ENCODE measurements around the gene FAM83G. TPM values are rescaled to one million over a fixed set of nuclear protein-coding genes. Genes with fewer than 3 reads are reported as not detected.
A peak's percentile ranks its signal among the peaks of the same experiment; 100 is the strongest.
"Not testable (repeated sequence)": the region's sequence is repeated elsewhere in the genome, so short reads cannot be mapped to it uniquely, and the experiment has no call there.

The FAM83G gene
- total and polyA plus RNA-seq, 8 donors = 2.9 to 12.1 (median 3.6) TPM

DNA sequence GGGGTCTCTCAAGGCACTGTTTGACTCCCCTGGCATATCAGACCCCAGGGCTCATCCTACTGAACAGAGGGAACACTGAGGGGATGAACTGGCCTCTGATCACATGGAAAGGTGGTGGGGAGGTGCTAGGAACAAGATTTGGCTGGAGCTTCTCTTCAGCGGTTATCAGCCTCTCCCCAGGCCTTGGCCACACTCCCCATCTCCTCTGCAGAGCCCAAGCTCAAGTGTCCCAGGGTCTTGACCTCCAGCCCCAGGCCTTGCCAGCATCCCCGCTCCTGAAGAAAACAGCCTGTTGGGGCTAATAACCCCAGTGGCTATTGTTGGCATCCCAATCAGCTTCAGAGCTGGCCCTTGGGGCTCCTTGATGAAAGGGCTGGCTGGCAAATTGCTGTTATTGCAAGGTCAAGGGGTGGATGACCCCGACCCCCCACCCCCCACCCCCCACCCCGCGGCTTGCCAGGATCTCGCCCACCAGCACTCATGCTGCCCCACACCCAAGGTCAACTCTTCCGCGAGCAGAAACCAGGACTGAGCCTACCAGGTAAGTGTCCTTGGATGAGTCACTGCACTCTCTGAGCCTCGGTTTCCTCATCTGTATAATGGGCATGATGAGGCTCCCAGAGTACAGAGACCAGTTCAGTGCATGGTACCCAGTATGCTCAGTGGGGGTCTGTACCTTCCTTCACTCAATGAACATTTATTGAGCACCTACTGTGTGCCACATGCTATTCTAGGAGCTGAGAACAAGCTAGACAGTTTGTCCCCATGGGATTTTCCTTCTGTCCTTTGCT is 18.8 kb upstream of the FAM83G start:
- intact Hi-C loops (cut with DNase I) = no loop called here
- Histone ChIP-seq H3K27ac (no peak overlapping the region), H3K4me3 (no peak overlapping the region), H3K9me3 (no peaks in the 10 kb centered on the region), H3K4me1 (no peaks in the 10 kb centered on the region), H3K27me3 (no peaks in the 10 kb centered on the region), H3K36me3 (no peaks in the 10 kb centered on the region)
- ATAC-seq (no peak), DNase-seq (no peak)
- TF ChIP-seq, protein P1, sequence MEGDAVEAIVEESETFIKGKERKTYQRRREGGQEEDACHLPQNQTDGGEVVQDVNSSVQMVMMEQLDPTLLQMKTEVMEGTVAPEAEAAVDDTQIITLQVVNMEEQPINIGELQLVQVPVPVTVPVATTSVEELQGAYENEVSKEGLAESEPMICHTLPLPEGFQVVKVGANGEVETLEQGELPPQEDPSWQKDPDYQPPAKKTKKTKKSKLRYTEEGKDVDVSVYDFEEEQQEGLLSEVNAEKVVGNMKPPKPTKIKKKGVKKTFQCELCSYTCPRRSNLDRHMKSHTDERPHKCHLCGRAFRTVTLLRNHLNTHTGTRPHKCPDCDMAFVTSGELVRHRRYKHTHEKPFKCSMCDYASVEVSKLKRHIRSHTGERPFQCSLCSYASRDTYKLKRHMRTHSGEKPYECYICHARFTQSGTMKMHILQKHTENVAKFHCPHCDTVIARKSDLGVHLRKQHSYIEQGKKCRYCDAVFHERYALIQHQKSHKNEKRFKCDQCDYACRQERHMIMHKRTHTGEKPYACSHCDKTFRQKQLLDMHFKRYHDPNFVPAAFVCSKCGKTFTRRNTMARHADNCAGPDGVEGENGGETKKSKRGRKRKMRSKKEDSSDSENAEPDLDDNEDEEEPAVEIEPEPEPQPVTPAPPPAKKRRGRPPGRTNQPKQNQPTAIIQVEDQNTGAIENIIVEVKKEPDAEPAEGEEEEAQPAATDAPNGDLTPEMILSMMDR (IDR thresholded peaks at IDR 0.05) = no peak

DNA sequence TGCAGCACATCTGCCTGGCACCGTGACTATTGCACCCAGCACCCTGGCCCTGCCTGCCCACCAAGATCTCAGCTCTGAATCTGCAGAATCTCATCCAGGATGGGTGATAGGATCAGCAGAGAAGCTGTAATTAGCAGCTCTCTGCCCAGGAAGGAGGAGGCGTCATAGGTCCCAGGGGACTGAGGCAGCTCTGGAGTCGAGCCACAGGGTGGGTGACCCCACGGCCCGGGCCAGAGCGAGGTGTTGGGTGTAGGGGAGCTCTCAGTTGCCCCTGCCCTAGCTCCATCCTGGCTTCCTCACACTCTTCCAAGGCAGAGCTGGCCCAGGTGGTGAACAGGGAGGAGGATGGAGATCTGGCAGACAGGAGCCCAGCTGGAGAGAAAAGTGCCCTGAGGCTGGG is 18.2 kb upstream of the FAM83G start:
- ATAC-seq (no peak), DNase-seq (peak in 1 of 4 donors; percentile 59)
- H3K4me1 ChIP-seq = no peaks in the 10 kb centered on the region
- no peaks in the 10 kb centered on the region for H3K9me3 ChIP-seq
- no peak overlapping the region for H3K27ac ChIP-seq
- H3K36me3 ChIP-seq = no peaks in the 10 kb centered on the region
- TF ChIP-seq, protein P1 (IDR thresholded peaks at IDR 0.05) = no peak
- H3K4me3 ChIP-seq = no peak overlapping the region
- H3K27me3 ChIP-seq = no peaks in the 10 kb centered on the region
- intact Hi-C loops (cut with DNase I) = no loop called here

DNA sequence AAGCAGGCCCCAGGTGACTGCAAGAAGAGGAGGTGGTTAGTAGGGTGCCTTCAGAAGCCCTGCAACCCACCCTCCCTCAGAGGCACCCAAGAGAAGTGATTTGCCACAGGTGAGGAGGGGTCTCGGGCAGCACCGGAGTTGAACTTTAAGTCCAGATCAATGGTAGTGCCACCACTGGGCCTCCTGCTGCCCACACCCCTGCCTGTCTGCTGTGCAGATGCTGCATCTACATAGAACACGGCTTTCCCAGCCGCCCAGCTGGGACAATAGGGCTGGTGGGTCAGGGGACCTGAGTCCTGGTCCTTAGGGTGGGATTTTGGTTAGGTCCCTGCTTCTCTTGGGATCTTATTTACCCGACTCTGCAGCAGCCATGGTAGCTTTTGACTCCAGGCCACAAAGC is 17.6 kb upstream of the FAM83G start:
- peak in 1 of 4 donors; percentile 45 for DNase-seq
- intact Hi-C loops (cut with DNase I) = no loop called here
- no peaks in the 10 kb centered on the region for H3K9me3 ChIP-seq

DNA sequence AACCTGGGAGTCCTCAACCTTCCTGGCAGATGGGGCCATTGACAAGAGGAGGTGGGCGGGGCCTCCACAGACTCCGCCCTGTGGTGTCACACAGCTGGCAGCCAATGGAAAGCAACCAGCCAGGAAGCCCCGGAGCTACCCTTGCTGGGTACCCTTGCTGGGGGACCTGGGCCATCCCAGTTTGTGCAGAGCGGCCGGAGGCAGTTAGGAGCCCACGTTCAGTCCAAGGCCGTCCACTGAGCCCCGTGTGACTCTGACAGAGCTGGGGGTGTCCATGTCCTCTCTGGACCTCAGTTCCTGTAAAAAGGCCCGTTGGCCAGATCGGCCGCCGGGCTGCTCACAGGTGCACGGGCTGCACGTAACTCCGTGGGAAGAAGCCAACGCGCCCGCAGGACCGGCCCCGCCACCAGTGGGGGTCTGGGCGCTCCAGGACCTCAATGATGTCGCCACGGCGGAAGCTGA is 17.1 kb upstream of the FAM83G start:
- ATAC-seq = no peak
- Histone ChIP-seq H3K4me3 (no peak overlapping the region), H3K27ac (no peak overlapping the region), H3K4me1 (no peaks in the 10 kb centered on the region), H3K27me3 (no peaks in the 10 kb centered on the region), H3K9me3 (no peaks in the 10 kb centered on the region), H3K36me3 (no peaks in the 10 kb centered on the region)
- DNase-seq = peak in 1 of 4 donors; percentile 74
- intact Hi-C loops (cut with DNase I) = no loop called here
- TF ChIP-seq, protein P1 (IDR thresholded peaks at IDR 0.05) = no peak

More for the DNA sequence above, 17.6 kb upstream of the FAM83G start:
- TF ChIP-seq, protein P1 (IDR thresholded peaks at IDR 0.05) = no peak
- Histone ChIP-seq H3K4me1 (no peaks in the 10 kb centered on the region), H3K36me3 (no peaks in the 10 kb centered on the region), H3K27me3 (no peaks in the 10 kb centered on the region), H3K27ac (no peak overlapping the region), H3K4me3 (no peak overlapping the region)
- ATAC-seq = no peak

DNA sequence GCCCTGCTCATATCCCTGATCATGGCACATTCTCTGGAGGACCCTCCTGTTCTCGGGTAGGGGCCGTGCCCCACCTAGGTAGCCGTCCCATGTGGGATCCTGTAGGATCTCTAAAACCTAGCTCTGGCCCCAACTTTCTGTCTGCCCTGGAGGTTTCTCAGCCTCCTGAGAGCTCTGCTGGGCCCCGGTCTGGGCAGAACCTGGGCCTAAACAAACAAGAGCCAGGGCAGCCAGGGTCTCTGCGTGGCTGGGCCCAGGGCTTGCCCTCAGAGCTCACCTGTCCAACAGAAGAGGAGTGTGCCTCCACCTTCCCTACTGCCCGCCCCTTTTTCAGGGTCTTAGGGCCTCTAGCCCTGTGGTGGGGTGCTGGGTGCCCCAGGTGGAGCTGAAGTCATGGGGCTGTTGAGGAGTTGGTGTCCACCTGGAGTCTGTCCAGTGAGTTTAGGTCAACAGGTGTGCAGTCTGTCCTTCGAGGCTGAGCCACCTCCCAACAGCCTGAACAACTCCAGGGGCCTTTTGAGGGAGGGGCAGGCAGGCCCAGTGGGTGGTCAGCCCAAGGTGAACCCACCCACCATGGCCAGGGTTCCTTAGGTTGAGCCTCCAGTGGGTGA is 16.6 kb upstream of the FAM83G start:
- H3K9me3 ChIP-seq; intact Hi-C loops (cut with DNase I); H3K4me1 ChIP-seq; ATAC-seq; H3K36me3 ChIP-seq; H3K27ac ChIP-seq; H3K27me3 ChIP-seq; H3K4me3 ChIP-seq: not testable (repeated sequence)
- DNase-seq = peak in 1 of 4 donors; percentile 39

Data from left lung (tissue), 10 donors.